Frontal cortex (tissue), 1 donor: ENCODE results near the gene HPDL. TPM values are rescaled to one million over a fixed set of nuclear protein-coding genes. Genes with fewer than 3 reads are reported as not detected.

Experiments used
- total RNA-seq: library from RNA; depleted of rRNA; stranded (reverse); fragments of >200 nt; gene quantifications from one replicate; pipeline ENCODE4 v1.2.3, GENCODE V29; 2014

HPDL gene
- total RNA-seq, 1 donor from 2014 or later, result 1.6 TPM

Other genes with a start within 250 kb of the HPDL start
- 15.9 TPM for gene ZSWIM5, start 120.3 kb upstream of the HPDL start, total RNA-seq
- 7.3 TPM for gene TOE1, start 13.3 kb downstream of the HPDL start, total RNA-seq
- gene MUTYH, start 13.5 kb downstream of the HPDL start, total RNA-seq, result 20.8 TPM
- 0.82 TPM for gene TESK2, start 164.3 kb downstream of the HPDL start, total RNA-seq
- under 0.01 TPM for gene CCDC163, start 173.2 kb downstream of the HPDL start, total RNA-seq
- 2.0 TPM for gene MMACHC, start 173.4 kb downstream of the HPDL start, total RNA-seq
- 217 TPM for gene PRDX1, start 195.0 kb downstream of the HPDL start, total RNA-seq
- gene AKR1A1, start 223.9 kb downstream of the HPDL start, total RNA-seq, result 74.6 TPM